Measurements from ENCODE around the gene DHX35.

DHX35 gene

GRCh38 chr20:39069976-39070375 lies 107.8 kb downstream of the DHX35 start:
- no peak for DNase-seq

GRCh38 chr20:39070484-39071231 lies 108.5 kb downstream of the DHX35 start:
- DNase-seq, result no peak

GRCh38 chr20:39072132-39072531 lies 110.0 kb downstream of the DHX35 start:
- no peak for DNase-seq

GRCh38 chr20:39072653-39073052 lies 110.5 kb downstream of the DHX35 start:
- no peak for DNase-seq

GRCh38 chr20:39075731-39076130 lies 113.6 kb downstream of the DHX35 start:
- no peak for DNase-seq

- no peak for DNase-seq
Measured at GRCh38 chr20:39076958-39077357, 114.8 kb downstream of the DHX35 start.

GRCh38 chr20:39080326-39080725 lies 118.2 kb downstream of the DHX35 start:
- no peak for DNase-seq

- peak; percentile 86 for DNase-seq
Measured at GRCh38 chr20:39081255-39081654, 119.1 kb downstream of the DHX35 start.

- DNase-seq, result no peak
Measured at GRCh38 chr20:39082622-39083398, 120.7 kb downstream of the DHX35 start.

GRCh38 chr20:39083761-39084160 lies 121.6 kb downstream of the DHX35 start:
- DNase-seq, result no peak

- DNase-seq, result no peak
Measured at GRCh38 chr20:39089029-39089428, 126.9 kb downstream of the DHX35 start.
